Measurements from ENCODE around the gene KMT2E.

KMT2E gene

GRCh38 chr7:105131890-105132289 lies 117.9 kb downstream of the KMT2E start:
- DNase-seq (ENCODE audit: low spot score), result peak; percentile 50

- DNase-seq (ENCODE audit: low spot score), result no peak
Measured at GRCh38 chr7:105132335-105132734, 118.3 kb downstream of the KMT2E start.

- DNase-seq (ENCODE audit: low spot score), result no peak
Measured at GRCh38 chr7:105132835-105133234, 118.8 kb downstream of the KMT2E start.

- DNase-seq (ENCODE audit: low spot score), result no peak
Measured at GRCh38 chr7:105133358-105133757, 119.4 kb downstream of the KMT2E start.

- DNase-seq (ENCODE audit: low spot score), result no peak
Measured at GRCh38 chr7:105133986-105134655, 120.1 kb downstream of the KMT2E start.

DNA sequence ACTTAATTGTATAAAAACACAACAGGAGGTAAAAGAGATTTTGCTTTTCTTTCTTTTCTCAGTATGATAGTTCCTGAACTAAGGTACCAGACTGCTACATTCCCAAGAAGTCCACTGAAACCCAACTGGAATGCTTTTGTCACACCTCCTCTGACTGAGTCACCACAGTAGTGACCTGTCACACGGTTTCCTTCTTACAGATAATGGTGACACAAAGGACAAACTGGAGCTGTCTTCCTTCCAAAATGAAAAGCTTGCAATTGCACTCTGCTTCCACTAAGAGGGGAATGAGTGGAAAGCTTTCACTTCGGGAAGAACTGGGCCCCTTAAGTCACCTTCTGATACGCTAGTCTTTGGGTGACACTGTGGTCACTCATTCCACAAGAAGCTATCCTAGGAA lies 122.2 kb downstream of the KMT2E start:
- DNase-seq (ENCODE audit: low spot score), result no peak

GRCh38 chr7:105137898-105138297 lies 123.9 kb downstream of the KMT2E start:
- no peak for DNase-seq (ENCODE audit: low spot score)

DNA sequence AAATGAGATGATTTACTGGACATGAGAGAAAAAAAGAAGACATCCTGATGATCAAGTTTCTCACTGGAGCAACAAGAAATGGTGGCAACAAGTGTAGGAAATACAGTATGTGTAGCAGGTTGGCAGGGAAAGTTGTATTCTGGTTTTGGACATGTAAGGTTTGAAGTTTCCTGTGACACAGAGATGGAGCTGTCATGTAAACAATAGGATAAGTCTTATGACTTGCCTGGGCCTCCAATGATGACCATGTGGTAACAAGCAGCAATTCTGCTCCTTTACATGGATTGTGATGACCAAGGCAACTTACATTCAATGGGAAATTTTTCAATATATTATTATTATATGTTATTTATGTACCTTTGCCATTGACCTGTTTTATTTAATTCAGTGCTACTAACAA lies 125.4 kb downstream of the KMT2E start:
- no peak for DNase-seq (ENCODE audit: low spot score)

GRCh38 chr7:105141068-105141467 lies 127.1 kb downstream of the KMT2E start:
- DNase-seq (ENCODE audit: low spot score), result peak; percentile 30

DNA sequence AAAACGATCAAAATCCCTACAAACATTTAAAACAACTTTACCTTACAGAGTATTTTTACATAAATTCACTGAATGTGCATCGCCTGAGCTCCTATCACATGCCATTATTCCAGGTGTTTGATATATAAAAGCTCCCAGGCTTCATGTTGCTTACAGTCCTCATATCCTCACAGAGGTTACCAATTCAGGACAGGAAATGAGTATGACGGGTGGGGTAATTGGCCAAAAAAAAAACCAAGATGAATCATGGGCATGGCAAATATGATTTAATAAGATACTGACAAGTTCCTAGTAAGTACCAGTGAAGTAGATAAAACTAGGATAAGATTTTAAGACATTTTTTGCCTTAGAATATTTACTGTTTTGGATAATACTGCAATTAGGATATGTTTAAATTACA lies 135.8 kb downstream of the KMT2E start:
- no peak for DNase-seq (ENCODE audit: low spot score)

DNA sequence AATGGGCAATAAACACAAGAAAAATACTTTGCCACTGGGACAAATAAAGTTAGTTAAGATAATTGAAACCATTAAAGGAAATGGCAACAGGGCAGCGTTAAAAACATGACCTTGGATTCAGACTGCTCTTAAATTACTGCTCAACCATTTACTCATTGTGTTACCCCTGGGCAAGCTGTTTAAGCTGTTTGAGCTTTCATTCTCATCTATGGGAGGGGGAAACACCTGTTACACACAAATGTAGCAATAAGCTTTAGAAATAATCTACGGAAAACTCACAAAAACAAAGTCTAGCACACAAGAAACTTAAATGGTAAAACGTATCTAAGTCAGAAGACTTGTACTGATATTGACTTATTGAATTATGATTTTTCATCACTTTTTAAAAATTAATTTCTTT lies 137.1 kb downstream of the KMT2E start:
- no peak for DNase-seq (ENCODE audit: low spot score)

DNA sequence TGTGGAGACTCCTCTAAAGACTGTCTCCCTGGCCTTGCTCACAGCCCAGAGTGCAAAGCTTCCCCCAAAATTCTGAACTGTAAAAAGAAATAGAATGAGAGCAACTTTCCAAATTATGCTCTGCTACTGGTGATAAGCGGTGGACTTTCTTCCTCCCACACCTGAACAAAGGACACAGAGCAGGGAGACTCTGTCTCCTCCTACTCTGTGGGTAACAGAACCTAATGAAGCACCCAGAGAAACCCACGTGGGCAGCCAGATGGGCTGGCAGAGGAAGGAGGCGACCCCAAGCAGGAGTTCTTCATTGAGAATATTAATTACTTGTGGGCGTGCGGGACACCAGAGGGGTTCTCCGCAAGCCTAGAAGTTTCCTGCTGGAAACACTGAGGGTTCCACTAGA lies 139.5 kb downstream of the KMT2E start:
- no peak for DNase-seq (ENCODE audit: low spot score)

- DNase-seq (ENCODE audit: low spot score), result no peak
Measured at GRCh38 chr7:105154084-105154483, 140.1 kb downstream of the KMT2E start.

DNA sequence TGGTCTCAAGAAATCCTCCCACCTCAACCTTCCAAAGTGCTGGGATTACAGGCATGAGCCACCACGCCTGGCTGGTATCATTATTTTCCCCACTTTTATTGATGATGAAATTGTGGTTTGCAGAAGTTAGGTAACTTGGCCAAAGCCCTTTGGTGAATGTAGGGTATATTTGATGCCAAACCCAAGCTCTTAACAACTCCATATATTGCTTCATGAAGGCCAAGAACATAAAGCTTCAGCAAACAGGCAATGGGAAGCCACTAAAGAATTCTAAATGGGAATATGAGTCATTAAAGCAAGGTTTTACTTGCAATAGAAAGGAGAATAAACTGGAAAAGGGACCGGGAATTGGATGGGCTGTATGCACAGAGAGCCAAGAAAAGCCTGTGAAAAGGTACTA lies 142.7 kb downstream of the KMT2E start:
- no peak for DNase-seq (ENCODE audit: low spot score)

DNA sequence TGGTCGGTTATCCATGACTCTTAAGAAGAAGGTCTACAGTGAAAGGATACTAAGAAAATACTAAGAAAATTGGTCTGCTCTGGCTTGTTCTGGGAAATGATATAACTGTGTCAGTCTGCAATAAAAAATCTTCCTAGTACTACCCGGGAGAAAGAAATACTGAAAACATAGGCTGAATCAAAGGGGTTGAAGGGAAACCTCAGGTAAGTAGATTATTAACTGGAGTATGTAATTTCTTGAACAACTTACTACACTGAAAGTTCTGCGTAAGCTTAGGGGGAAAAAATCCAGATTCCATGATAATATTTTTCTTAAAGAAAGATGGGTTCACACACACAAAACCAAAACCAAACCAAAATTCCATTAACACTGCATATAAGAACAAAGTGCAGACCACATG lies 143.3 kb downstream of the KMT2E start:
- DNase-seq (ENCODE audit: low spot score), result no peak

GRCh38 chr7:105161366-105161765 lies 147.4 kb downstream of the KMT2E start:
- DNase-seq (ENCODE audit: low spot score), result no peak

Measured in putamen (tissue), 1 donor.